GM20000 (cell line): ENCODE data around the gene AK5.
A peak's percentile ranks its signal among the peaks of the same experiment; 100 is the strongest.

Experiments used
- DNase-seq: peaks from one replicate; pipeline ENCODE4 v3.0.0; 2012; ENCODE audit warnings: low spot score
- CTCF ChIP-seq: IDR thresholded peaks from 2 replicates; pipeline ENCODE4 v1.5.1; 2012; ENCODE audit warnings: mild to moderate bottlenecking, control low read depth; ENCODE audit errors: extremely low read depth, missing control alignments

The AK5 gene

GRCh38 chr1:77589231-77589630, 307.4 kb downstream of the AK5 start:
- no peak for DNase-seq
- TF ChIP-seq CTCF = no peak

GRCh38 chr1:77590651-77591050, 308.8 kb downstream of the AK5 start:
- TF ChIP-seq CTCF = no peak
- DNase-seq = no peak

GRCh38 chr1:77592906-77593305, 311.1 kb downstream of the AK5 start:
- TF ChIP-seq CTCF = no peak

GRCh38 chr1:77594366-77595112, 312.7 kb downstream of the AK5 start:
- TF ChIP-seq CTCF = no peak

More at GRCh38 chr1:77592906-77593305, 311.1 kb downstream of the AK5 start:
- no peak for DNase-seq

GRCh38 chr1:77597310-77597709, 315.5 kb downstream of the AK5 start:
- no peak for TF ChIP-seq CTCF
- DNase-seq = no peak

More at GRCh38 chr1:77594366-77595112, 312.7 kb downstream of the AK5 start:
- peak; percentile 31 for DNase-seq

GRCh38 chr1:77605246-77606026, 323.6 kb downstream of the AK5 start:
- DNase-seq = no peak
- no peak for TF ChIP-seq CTCF

GRCh38 chr1:77608893-77609292, 327.1 kb downstream of the AK5 start:
- TF ChIP-seq CTCF = no peak
- DNase-seq = no peak
